KMS-11 (cell line): ENCODE data around the gene ACOX2.

ENCODE experiments used
- H2AFZ ChIP-seq: fragments of 200-600 bp; sonication (generic); 2 replicates; pipeline ENCODE4 v1.6.1; 2016; ENCODE audit warnings: antibody characterized with exemption, mixed run types, low read depth
- H3K27ac ChIP-seq: fragments of 200-600 bp; sonication (generic); 2 replicates; pipeline ENCODE4 v1.6.1; 2016; ENCODE audit warnings: mild to moderate bottlenecking, mixed run types
- H3K27me3 ChIP-seq: fragments of 200-600 bp; sonication (generic); 2 replicates; pipeline ENCODE4 v1.6.1; 2017; ENCODE audit warnings: mild to moderate bottlenecking, low read depth, mixed run types, moderate library complexity; ENCODE audit not compliant: insufficient read depth
- H3K36me3 ChIP-seq: fragments of 200-600 bp; sonication (generic); 2 replicates; pipeline ENCODE4 v1.6.1; 2017; ENCODE audit warnings: mild to moderate bottlenecking, mixed run types; ENCODE audit not compliant: insufficient read depth
- H3K4me1 ChIP-seq: fragments of 200-600 bp; sonication (generic); 2 replicates; pipeline ENCODE4 v1.6.1; 2016; ENCODE audit warnings: mild to moderate bottlenecking, low read depth, mixed run types; ENCODE audit not compliant: poor library complexity, severe bottlenecking
- H3K4me2 ChIP-seq: fragments of 200-600 bp; sonication (generic); 2 replicates; pipeline ENCODE4 v1.7.0; 2016; ENCODE audit warnings: mild to moderate bottlenecking, mixed run types
- H3K4me3 ChIP-seq: fragments of 200-600 bp; sonication (generic); IDR thresholded peaks from 2 replicates; pipeline ENCODE4 v1.6.1; 2017; ENCODE audit warnings: low read depth, low read length, mixed read lengths; ENCODE audit not compliant: insufficient read depth
- H3K79me2 ChIP-seq: fragments of 200-600 bp; sonication (generic); 2 replicates; pipeline ENCODE4 v1.6.1; 2016; ENCODE audit warnings: low read depth, mixed run types; ENCODE audit not compliant: insufficient read depth
- H3K9ac ChIP-seq: fragments of 200-600 bp; sonication (generic); 2 replicates; pipeline ENCODE4 v1.6.1; 2016; ENCODE audit warnings: mild to moderate bottlenecking, mixed run types
- H4K20me1 ChIP-seq: fragments of 200-600 bp; sonication (generic); 2 replicates; pipeline ENCODE4 v1.6.1; 2016; ENCODE audit warnings: mild to moderate bottlenecking, mixed run types; ENCODE audit not compliant: insufficient read depth
- TF ChIP-seq, protein P1 (sequence below): fragments of 200-600 bp; sonication (generic); conservative IDR thresholded peaks from 2 replicates; pipeline ENCODE4 v1.6.1; 2017; ENCODE audit warnings: low read depth, mild to moderate bottlenecking, antibody characterized with exemption, low read length, moderate library complexity, mixed read lengths

ACOX2 gene

DNA sequence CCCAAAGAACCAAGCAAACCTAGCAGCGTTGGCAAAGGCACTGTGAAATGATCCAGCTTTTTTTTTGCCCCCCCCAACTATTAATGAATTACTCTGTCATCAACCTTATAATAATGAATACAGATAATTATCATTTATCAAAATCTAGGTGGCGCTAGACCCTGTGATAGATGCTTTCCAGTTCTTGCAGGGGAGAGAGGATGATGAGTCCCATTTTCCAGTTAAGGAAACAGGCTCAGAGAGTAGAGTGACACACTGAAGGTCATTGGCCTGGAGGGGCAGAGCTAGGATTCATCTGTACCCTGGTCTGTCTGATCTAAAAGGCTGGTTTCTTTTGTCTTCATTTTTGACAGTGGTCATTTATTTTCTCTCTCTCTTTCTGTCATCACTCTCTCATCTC lies 5.0 kb downstream of the ACOX2 start:
- H3K4me1 ChIP-seq = peaks cover 4% of the 10 kb centered on the region
- H3K4me3 ChIP-seq = no peak overlapping the region
- no peaks in the 10 kb centered on the region for H3K79me2 ChIP-seq
- no peaks in the 10 kb centered on the region for H3K27me3 ChIP-seq
- no peak overlapping the region for H3K9ac ChIP-seq
- H2AFZ ChIP-seq = no peak overlapping the region
- no peaks in the 10 kb centered on the region for H3K36me3 ChIP-seq
- H3K4me2 ChIP-seq = no peak overlapping the region
- TF ChIP-seq, protein P1, sequence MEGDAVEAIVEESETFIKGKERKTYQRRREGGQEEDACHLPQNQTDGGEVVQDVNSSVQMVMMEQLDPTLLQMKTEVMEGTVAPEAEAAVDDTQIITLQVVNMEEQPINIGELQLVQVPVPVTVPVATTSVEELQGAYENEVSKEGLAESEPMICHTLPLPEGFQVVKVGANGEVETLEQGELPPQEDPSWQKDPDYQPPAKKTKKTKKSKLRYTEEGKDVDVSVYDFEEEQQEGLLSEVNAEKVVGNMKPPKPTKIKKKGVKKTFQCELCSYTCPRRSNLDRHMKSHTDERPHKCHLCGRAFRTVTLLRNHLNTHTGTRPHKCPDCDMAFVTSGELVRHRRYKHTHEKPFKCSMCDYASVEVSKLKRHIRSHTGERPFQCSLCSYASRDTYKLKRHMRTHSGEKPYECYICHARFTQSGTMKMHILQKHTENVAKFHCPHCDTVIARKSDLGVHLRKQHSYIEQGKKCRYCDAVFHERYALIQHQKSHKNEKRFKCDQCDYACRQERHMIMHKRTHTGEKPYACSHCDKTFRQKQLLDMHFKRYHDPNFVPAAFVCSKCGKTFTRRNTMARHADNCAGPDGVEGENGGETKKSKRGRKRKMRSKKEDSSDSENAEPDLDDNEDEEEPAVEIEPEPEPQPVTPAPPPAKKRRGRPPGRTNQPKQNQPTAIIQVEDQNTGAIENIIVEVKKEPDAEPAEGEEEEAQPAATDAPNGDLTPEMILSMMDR = no peak; the same call in 1 of the 2 replicates
- no peak overlapping the region for H3K27ac ChIP-seq
- H4K20me1 ChIP-seq = no peaks in the 10 kb centered on the region

DNA sequence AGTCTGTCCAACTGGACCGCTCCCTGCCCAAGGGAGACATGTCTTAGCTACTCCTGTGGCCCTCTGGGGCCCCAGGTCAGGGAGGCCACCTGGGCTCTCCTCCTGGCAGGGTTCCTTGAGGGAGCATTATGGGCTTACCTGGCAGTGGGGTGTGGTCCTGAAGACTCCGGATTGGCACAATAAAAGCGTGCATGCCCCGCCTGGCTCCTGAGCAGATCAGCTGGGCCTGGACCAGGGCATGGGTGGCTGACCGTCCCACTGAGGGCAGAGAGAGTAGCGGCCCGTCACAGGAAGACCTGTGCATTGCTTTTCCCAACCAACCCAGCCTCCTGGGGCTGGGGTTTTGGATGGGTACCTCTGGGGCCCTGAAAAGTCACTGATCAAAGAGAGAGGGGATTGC lies 5.4 kb downstream of the ACOX2 start:
- no peaks in the 10 kb centered on the region for H3K79me2 ChIP-seq
- H3K36me3 ChIP-seq = no peaks in the 10 kb centered on the region
- TF ChIP-seq, protein P1 = no peak
- no peaks in the 10 kb centered on the region for H3K27me3 ChIP-seq
- H3K27ac ChIP-seq = no peak overlapping the region
- no peaks in the 10 kb centered on the region for H4K20me1 ChIP-seq
- H3K4me1 ChIP-seq = peaks cover 4% of the 10 kb centered on the region
- H3K4me2 ChIP-seq = no peak overlapping the region
- no peak overlapping the region for H2AFZ ChIP-seq
- no peak overlapping the region for H3K9ac ChIP-seq
- no peak overlapping the region for H3K4me3 ChIP-seq

DNA sequence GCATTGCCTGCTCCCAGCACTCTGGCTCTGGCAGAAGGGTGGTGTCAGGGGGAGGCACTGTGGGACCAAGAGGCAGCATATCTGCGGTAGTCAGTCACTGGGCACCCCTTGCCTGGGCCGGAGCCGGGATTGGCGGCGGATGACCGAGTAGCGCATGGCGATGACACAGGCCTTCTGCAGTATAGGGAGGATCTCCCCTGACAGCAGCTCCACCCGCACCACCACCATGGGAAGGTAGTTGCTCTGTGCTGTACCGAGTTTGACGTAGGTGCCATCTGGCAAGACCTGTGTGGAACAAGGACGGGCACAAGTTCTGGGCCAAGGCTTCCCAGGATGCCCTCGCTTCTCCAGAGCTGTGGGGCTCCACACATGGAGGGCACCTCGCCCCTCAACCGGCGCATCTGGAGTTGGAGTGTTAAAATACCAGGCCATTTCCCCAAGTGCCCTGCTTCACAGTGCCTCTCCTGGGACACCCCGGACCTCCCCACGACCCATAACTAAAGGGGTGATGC lies 6.6 kb downstream of the ACOX2 start:
- TF ChIP-seq, protein P1 = no peak
- H3K27ac ChIP-seq = no peak overlapping the region
- no peak overlapping the region for H2AFZ ChIP-seq
- H3K4me1 ChIP-seq = peaks cover 4% of the 10 kb centered on the region
- no peaks in the 10 kb centered on the region for H4K20me1 ChIP-seq
- no peak overlapping the region for H3K9ac ChIP-seq
- no peak overlapping the region for H3K4me3 ChIP-seq
- H3K27me3 ChIP-seq = no peaks in the 10 kb centered on the region
- H3K36me3 ChIP-seq = no peaks in the 10 kb centered on the region
- no peaks in the 10 kb centered on the region for H3K79me2 ChIP-seq
- H3K4me2 ChIP-seq = no peak overlapping the region

DNA sequence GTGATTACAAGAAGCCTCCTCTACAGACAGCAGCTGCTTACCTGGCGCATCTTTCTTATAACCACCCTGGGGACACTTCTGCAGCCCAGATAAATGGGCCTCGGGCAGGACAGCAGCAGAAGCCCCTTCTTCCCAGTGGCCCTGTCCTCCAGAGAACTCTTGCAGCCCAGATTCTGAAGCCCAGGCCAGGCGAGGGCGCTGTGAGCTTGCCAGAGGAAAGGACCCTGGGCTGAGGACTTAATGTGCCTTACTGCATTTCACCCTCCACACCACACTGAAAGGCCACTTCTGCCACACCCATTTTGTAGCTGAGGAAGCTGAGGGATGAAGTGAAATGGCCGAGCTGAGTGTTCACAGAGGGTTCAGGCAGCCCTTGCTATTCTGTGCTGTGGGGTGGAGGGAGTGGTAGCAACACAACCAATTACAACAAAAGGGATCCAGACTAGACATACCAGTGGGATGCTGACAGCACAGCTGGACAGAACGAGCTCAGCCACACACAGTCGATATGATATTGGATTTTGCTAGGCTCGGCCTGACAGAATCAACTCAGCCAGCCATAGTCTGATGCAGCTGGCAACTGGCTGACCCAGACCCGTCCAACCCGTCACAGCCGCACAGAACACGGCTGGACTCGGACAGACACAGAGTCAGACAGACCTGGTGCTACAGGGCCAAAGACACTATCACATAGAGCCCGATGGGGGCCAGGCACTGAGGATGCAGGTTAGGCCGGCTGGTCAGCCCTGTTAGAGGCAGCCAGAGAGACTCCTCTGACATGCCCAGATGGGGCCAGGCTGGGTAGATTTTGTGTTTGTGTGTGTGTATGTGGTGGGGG lies 7.3 kb downstream of the ACOX2 start:
- Histone ChIP-seq H3K4me1 (peaks cover 4% of the 10 kb centered on the region), H3K79me2 (no peaks in the 10 kb centered on the region), H3K9ac (no peak overlapping the region), H2AFZ (no peak overlapping the region), H3K36me3 (no peaks in the 10 kb centered on the region), H3K27me3 (no peaks in the 10 kb centered on the region), H4K20me1 (no peaks in the 10 kb centered on the region), H3K27ac (no peak overlapping the region), H3K4me2 (no peak overlapping the region), H3K4me3 (no peak overlapping the region)
- TF ChIP-seq, protein P1 = no peak
